DMS 273 treated with DMSO at 0.1 percent for 48 hours (cell line): ENCODE results near the gene SHISA9.
"Not testable (repeated sequence)": the region's sequence is repeated elsewhere in the genome, so short reads cannot be mapped to it uniquely, and the experiment has no call there.

Experiments used
- DNase-seq: peaks from one replicate; lab custom pipeline; 2025; lab: John Stamatoyannopoulos, UW

The SHISA9 gene

DNA sequence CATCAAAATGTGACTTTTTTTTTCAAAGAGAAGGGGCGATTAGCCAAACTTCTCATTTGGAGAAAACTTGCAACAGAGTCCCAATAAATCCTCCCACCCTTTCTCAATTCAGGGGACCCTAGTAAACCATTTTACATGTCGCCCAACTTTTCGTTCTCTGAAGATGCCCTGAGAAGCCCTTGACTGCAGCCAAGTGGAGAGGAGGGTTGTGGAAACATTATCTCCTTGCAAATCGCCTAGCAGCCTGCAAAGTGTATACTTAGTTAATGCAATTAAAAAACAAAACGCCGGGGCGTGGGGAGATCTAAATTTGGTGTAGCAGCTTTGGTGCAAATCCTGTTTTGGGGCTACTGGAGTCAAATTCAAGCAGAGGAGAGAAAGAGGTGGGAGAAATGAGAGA is 1.2 kb upstream of the SHISA9 start:
- no peak for DNase-seq

DNA sequence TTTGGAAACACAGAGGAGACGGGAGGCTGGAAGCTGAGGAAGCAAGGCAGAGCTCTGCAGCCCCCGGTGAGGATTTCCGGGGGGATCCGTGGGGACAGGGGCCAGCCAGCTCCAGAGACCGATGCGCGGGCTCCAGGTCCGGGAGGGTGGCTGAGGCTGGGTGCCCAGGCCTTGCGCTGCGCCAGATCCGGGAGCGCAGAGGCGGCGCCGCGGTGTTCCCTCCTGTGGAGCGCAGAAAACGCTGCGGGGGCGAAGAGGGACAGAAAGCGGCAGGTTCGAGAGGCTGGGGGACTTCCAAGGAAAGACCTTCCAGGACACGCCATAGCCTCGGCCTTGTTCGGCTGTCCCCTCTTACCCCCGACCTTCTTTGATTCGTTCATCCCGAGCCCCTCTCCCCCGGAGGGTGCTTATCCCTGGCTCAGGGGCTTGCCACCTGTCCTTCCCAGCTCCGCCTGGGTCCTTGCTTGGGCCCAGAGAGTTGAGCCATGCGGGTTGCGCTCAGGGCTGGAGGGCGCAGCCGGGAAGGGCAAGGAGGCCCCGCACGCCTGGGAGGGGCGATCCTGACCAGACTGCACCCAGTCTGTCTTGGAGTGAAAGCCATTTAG is 697 bp upstream of the SHISA9 start:
- DNase-seq = no peak

DNA sequence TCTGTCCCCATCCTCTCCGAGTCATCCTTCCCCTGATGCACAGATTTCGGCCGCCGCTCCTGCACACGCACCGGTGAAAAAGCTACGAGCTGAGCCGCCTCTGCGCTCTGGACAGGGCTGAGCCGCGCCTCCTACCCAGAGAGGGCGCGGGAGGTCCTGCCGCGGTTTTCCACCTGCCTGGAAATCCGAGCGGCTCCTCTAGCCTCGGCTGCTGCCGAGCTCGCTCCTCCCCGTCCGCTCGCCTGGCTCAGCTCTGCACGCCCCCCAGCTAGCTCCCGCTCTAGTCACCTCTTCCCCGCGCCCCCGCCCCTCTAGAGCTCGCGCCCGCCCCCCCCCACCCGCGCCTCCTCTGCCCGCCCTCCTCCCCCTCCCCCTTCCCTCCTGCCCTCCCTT is 198 bp upstream of the SHISA9 start:
- DNase-seq = no peak

DNA sequence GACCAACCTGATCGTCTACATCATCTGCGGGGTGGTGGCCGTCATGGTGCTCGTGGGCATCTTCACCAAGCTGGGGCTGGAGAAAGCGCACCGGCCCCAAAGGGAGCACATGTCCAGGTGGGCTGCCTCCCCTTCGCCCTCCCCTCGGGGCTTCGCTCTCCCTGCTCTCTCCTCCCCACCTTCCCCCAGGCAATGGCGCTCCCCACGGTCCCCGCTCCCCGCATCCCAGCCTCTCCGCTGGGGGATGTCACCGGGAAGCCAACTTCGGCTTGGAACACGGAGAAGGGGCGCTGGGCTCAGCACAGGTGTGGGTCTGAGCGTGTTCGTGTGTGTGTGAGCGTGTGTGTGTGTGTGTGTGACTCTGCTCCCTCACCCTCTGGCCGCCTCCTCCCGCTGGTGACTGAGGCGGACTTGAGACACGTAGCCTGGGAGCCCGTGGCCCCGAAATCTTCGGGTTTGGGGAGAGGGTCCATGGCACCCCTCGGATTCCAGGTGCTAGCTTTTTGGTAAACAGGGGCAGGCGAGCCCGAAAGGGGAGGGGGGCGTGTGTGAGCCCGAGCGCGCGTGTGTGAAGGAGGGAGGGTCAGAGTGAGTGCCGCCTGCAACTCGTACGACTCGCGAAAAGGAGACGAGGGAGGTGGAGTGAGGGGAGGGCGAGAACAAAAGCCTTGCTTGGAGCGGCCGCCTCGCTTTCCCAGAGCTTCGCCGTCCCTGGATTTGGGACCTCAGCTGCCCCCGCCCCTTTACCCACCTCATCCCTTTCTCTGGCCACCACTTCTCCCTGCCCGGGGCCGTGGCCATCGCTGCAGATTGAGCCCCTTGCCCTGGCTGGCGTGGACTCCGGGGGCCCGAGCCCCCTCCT is 1.3 kb downstream of the SHISA9 start:
- no peak for DNase-seq

DNA sequence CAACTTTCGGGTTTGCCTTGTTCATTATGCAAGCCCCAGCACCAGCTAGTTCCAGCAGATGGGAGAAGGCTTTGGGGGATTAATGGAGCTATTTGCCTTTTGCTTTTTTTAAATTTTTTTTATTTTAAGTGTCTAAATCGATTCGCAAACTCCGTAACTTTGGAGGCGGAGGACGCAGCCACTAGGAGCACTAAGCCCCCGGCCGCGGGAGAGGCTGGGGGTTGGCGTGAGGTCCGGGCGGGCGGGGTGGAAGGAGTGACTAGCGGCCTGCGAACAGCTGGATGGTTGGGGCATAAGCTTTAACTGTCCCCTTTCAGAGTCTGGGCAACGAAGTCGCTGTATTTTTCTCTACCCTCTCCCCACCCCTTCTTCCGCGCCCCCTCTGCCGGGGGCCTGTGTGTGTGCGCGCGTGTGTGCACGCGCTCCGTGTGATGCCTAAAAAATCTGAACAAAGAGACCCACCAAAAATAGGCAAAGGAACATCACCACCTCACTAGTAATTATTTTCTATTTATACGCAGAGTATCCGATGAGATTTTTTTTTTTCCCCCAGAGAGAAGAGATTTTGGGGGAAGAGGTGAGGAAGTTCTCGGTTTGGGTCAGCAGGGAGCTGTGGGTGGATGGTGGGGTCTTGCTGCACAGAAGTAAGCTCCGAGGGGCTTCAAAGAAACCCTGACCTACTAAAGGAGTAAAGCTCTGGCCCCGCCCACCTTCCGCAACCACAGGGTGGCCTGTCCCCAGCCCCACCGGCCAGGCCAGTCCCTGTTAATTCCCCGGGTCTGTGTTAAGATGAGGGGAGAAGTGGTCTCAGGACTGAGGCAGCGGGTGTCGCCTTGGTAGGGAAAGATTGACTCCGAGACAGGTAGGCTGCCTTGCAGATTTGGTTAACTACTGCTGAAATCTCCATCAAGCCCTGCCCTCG is 2.3 kb downstream of the SHISA9 start:
- DNase-seq = no peak

DNA sequence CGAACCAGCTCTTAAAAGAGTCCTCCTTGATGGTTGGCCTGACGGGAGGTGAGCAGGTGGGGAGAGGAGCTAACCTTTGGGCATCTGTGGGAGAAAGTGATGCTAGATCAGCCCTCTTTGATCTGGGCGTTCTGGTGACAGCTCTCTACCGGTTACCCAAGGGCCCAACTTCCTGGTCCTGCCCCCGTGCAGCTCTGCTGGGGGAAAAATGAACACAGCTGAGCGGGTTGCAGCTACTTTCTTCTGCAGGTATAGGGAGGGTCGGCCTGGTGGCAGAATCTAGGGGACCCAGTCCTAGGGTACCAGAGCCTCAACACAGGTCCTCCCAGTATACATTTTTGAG is 2.9 kb downstream of the SHISA9 start:
- DNase-seq = no peak

DNA sequence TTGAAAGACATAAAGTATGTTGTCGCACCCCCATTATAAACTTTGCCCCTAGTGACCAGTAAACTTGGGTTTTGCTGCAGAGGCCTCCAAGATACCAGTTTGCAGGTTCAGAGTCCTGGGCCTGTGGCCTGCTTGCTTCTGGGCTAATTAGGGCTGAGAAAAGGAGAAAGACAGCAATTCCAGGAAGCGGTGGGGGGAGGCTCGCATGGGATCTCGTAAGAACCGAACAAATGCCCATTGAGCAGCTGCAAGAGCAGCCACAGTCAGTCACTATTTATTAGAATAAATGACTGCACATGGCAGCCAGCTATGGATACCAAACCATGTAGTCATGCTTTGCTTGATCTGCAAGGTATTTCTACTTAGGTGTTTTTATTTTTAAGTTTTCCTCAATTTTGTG is 4.9 kb downstream of the SHISA9 start:
- DNase-seq = no peak

DNA sequence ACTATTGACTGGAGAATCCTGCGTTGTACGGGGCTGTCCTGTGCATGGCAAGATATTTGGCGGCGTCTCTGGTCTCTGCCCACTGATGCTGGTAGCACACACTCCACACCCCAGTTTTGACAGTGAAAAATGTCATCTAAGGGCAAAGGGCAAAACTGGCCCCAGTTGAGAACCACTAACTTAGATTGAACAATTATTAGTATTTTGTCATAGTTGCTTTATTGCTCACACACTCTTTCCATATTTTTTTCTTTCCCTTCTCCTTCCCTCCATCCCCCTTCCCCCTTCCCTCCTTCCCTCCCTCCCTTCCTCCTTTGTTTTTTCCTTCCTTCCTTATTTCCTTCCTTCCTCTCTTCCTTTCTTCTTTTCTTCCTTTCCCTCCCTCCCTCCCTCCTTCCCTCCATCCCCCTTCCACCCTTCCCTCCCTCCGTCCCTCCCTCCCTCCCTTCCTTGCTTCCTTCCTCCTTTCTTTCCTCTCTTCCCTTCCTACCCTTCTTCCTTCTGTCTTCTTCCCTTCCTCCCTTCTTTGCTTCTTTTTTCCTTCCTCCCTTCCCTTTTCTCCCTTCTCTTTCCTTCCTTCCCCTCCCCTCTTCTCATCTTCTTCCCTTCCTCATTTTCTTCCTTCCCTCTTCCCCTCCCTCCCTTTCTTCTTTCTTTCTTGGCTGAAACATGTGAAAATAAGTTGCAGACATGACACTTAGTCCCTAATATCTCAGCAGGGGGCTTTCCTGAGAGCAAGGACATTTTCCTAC is 5.5 kb downstream of the SHISA9 start:
- DNase-seq = no peak

DNA sequence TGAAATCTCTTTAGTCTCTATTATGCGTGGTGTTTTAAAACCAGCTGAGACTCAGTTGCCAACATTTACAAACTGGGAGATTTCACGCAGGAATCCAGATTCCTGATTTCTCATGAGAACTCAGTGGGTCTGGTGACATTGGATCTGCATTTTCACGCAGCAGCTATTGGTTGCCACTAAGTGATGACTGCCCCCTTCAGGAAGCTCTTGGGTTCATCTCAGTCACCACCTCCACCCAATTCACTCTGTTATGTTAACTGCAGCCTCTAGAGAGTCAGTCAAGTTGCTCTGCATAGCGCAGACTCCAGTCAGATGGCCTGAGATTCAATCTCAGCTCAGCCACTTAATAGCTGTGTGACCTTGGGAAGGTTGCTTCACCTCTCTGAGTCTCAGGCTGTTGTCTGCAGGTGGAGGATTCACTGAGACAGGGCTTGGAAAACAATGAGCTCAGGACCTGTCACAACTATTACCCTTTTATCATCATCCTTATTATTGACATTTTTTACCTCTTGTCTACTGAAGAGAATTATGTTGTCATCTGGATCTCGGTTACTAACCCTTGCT is 6.4 kb downstream of the SHISA9 start:
- DNase-seq = no peak

DNA sequence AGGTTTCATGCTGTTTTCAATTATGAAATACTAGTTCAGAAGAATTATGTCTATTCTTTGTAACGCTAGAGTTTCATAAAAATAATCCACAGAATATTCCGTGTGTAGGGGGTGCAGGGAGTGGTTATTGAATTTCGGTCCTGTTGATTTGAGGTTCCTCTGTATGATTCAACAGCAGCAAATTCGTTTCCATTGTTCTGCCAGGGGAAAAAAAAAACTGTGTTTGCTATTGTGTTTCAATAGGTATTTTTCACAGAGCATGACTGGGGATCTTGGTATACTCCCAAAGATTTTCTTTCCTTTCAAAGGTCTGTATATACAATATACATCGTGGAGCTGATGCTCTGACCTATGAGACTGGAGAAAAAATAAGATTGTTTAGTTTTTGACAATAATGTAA is 15.8 kb downstream of the SHISA9 start:
- no peak for DNase-seq

DNA sequence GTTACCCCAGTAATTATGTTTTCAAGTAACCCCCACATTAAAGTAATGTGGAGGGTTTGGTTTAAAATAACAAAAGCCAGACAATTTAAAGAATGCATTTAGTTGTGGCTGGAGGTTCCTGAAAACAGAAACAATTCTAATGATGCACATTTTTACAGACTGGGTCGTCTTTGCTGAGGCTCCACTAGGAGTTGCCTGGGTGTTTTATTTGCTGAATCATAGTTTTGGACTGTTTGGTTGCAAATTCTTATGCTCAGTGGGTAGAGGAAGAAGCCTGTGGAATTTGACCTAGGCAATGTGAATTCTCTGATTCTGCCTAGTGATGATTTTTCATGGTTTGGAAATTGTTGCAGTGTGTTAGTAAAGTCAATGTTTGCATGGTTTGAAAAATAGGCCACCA is 16.3 kb downstream of the SHISA9 start:
- DNase-seq = no peak

DNA sequence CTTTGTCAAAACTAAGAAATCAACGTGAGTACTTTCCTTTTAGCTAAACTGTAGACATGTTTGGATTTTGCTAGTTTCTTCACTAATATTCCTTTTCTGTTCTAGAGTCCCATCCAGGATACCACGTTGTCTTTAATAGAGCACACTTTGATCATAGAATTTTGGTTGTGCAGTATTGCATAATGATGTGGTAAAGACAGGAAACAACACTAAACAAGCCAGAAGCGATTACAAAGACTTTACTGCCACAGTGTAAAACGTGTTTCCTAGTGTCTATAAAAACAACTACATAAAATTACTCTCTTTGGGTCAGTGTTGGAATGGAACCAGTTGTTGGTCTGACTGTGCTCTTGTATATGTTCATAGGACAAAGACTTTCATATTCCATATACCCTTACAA is 19.3 kb downstream of the SHISA9 start:
- DNase-seq = no peak

DNA sequence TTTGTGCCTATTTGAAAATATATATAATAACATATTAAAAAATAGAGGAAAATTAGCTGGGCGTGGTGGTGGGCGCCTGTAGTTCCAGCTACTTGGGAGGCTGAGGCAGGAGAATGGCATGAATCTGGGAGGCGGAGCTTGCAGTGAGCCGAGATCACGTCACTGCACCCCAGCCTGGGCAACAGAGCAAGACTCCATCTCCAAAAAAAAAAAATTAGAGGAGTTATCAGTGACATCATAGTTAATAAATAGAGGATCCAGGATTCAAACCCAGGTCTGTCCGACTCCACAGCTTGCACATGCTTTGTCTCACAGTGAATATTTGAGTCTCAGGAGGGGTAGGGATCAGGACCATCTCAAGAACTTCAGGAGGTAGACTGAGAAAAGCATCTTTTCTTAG is 22.2 kb downstream of the SHISA9 start:
- not testable (repeated sequence) for DNase-seq

DNA sequence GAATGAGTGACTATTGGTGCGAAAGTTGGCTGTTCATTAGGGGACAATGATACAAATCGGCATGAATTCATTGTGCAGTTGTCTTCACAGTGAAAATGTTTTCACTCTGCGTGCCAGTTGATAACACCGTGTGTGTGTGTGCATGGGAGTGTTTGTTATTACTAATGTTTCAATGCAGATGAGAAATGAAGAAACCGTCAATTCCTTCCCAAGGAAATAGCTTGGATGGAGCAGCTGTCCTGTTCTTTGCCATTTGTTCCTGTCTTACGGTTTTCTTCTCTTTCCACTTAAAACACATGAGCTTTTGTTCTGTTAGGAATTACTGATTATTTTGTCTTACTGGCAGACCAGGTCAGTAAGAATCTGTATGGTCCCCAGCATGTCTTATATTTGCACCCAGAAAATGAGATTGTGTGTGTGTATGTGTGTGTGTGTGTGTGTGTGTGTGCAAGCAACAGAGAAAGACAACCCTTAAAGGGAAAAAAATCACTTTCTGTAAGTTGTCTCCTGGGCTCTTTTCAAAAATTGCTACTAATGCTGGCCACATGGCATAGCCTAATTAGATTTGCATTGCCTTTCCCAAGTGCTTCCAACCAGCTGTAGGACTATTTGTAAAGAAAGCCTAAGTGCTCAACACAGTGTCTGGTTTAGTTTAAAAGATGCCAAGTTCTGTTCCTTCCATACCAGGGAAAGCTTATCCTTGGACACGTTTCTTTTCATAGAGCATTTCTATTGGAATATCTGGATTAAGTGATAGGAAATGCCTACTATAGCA is 23.8 kb downstream of the SHISA9 start:
- DNase-seq = no peak

DNA sequence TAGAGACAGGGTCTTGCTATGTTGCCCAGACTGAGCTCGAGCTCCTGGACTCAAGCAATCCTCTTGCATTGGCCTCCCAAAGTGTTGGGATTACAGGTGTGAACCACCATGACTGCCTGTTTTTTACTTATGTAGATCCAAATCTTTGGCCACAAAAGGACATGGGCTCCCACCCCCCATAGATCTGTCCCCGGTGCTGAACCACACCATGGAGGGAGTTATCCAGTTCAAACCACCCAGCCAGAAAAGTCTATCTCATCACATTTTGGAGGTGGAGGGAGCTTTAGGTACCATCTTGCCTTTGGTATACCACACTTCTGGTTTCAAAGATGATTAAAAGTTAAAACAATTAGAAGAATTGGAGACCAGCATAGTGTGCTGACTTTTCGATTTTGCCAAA is 26.2 kb downstream of the SHISA9 start:
- DNase-seq = no peak

DNA sequence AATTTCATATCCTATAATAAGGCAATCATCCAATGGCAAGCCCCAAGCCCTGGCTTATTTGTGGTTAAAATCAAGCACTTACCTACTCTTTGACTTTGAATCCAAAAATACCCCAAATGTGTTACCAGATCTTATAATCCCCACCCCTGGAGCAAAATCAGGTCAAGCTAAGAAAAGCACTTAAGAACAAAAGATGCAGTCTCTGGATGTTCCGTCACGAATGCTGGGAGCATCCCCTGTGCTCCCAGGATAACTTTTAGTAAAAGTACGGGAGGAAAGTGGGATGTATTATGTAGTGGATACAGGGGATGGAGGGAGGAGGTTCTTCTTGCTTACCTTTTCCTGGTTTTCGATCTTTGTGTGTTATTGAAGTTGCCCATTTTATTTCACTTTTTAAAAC is 29.5 kb downstream of the SHISA9 start:
- no peak for DNase-seq

DNA sequence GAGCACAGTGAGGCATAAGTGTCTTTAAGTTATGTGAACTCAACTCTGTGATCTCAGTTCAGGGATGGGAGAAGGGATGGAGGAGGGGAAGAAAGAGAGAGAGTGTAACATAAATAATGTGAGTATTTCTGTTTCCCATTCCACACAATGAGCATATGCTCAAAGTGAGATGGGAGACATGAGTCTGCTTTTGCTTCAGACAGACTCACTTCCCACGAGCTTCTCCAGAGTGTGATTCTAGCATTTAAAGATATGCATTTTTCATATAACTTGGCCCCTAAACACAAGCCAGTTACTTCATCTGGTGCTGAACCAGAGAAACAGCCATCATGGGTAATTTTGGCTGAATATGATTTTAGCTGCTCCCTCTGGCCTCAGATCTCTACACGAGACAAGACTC is 35.0 kb downstream of the SHISA9 start:
- DNase-seq = no peak

DNA sequence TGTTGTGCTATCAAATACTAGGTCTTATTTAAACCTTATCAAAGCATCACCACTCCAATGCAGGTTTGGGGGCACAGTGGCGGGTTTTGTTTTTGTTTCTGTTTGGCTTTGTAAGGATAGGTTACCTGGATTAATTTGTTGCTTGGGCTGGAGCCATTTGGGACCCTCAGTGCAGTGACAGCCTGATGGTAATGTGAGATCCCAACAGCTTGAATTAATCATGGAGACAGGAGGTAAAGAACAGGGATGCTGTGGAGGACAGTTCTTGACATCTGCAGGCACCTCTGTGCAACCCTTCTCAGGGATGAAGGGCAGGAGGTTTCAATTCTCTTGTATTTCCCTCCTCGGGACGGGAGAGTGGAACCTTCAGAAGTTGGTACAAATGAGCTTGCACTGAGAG is 40.5 kb downstream of the SHISA9 start:
- DNase-seq = no peak

DNA sequence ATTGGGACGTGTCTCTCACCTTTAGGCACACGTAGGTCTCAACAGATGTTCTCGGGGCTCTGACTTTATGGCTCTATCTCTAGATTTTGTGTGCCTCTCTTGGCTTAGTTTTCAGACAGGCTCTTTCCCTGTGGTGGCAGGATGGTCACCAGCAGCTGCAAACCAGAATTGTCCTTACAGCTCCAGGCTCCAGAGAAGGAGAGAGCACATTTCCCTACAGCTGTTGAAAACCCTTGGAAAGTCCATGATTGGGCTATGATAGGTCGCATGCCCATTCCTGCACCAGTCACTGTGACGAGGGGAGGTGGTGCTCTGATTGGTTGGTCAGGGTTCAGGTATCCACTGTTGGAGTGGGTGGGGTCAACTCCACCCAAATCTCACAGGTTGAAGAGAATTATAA is 41.5 kb downstream of the SHISA9 start:
- no peak for DNase-seq

DNA sequence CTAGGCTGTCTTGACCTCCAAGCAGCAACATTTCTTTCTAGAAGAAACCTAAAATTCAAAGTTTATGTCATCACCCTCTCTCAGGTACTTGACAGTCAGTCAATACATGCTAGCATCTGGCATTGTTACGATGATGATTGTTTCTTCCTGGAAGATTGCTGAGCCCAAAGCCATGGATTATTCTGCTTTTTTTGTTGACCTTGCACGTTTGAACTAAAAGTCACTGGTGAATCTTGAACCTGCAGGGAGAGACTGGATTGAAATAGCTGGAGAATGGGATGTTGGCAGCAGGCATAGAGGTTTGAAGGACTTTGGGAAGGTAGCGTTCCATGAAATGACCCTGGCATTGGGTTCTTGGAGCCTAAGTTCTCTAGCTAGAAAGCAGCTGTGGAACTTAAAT is 42.9 kb downstream of the SHISA9 start:
- DNase-seq = no peak

DNA sequence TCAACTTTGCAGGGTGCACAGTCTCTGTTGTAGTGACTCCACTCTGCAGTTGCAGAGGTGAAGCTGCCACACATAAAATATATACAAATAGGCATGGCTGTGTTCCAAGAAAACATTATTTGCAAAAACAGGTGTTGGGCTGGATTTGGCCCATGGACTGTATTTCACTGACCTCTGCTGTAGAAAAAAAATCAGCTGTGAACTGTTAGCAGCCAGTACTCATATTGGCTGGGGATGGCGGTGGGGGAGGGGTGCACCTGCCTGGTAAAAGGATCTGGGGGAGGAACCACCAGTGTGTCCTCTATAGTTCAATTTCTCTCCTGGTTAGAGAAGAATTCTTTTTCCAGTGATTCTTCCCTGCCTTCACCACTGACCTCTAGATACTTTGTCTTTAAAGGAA is 50.0 kb downstream of the SHISA9 start:
- DNase-seq = no peak
